Stimulated activated CD4-positive, alpha-beta T cell treated with anti-CD3 and anti-CD28 coated beads, Interleukin-2, amount 100 ng/mL, for 4 hours (primary cell): ENCODE results near the gene HNRNPC.
"Not testable (repeated sequence)": the region's sequence is repeated elsewhere in the genome, so short reads cannot be mapped to it uniquely, and the experiment has no call there.

Source experiments
- DNase-seq: peaks from one replicate; pipeline ENCODE4 v3.0.0-alpha.2; 2020; ENCODE audit warnings: low read depth

Gene HNRNPC

DNA sequence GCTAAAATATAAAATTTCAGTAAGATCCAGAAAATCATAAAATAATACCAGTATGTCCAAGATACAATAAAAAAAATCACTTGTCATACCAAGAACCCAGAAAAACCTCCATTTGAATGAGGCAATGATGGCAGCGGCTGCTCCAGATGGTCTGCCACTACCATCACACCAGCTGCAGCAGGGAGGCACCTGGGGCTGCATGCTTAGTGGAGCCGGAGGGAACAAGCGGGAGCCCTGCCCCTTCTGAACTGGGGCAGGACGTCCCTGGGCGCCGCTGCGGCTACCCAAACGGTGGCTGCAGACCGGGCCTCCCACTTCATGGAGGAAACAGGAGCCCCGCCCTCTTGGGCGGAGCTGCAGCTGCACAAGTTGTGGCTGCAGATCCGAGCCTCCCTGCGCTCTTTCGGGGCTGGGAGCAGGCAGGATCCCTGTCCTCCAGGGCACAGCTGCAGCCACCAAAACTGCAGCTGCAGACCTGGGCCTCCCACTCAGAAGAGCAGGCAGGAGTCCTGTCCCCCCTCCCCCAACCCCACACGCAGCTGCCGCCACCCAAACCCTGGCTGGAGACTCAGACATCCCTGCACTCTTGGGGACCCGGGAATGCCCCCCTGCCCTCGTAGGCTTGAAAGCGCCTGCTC, 77.3 kb downstream of the HNRNPC start:
- no peak for DNase-seq

DNA sequence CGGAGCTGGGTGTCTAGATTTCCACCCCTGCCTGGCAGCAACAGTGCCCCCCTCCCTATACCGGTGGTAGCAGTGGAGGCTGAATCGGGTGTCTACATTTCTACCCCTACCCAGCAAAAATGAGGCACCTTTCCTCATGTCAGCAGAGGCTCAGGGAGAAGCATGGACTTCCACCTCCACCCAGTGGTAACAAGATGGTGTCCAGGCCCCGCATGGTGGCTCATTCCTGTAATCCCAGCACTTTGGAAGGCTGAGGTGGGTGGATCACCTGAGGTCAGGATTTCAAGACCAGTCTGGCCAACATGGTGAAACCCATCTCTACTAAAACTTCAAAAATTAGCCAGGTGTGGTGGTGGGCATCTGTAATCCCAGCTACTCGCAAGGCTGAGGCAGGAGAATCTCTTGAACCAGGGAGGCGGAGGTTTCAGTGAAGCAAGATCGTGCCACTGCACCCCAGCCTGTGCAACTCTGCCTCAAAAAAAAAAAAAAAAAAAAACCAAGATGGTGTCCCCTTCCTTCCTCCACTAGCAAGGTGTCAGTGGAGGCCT, 77.9 kb downstream of the HNRNPC start:
- no peak for DNase-seq

DNA sequence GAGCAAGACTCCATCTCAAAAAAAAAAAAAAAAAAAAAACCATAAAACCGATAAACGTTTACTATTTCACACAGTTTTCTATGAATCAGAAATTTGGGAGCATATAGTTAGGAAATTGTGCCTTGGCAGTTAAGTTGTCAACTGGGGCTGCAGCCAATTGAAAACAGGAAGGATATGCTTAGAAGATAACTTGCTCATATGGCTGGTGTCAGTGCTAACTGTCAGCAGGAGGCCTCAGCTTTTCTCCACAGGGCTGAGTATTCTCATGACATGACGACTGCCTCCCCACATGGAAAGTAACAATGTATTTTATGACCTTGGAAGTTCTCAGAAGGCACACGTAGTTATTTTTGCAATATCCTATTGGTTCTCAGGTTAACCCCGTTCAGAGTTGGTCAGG, 83.8 kb downstream of the HNRNPC start:
- DNase-seq, result no peak

DNA sequence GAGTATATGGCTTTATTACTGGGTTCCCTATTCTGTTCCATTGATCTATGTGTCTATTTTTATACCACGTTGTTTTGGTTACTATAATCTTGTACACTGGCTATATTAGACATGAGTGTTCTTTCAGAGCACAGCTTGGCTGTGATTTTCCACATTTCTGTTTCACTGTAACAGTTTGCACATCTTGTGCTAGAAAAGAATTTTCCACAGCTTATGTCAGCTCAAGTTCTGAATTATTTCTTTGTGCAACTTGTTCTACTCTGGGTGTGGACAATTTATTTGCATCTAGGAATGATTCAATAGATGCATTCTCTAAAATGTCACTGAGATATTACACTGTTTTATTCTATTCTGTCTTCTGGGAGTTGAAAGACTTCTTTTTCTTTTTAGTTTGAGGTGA, 85.0 kb downstream of the HNRNPC start:
- no peak for DNase-seq

DNA sequence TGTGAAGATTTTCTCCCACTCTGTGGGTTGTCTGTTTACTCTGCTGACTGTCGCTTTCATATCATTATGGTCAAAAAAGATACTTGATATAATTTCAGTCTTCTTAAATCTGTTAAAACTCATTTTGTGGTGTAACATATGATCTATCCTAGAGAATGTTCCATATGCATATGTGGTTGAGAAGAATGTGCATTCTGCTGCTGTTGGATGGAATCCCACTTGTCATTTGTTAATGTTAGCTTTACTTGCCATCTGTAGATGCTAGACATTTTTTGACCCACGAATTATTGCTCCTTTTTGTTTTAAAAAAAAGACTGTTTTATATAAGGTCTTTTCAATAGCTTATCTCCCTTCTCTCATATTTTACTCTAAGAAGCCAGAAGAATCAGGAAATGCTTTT, 87.1 kb downstream of the HNRNPC start:
- DNase-seq, result no peak

DNA sequence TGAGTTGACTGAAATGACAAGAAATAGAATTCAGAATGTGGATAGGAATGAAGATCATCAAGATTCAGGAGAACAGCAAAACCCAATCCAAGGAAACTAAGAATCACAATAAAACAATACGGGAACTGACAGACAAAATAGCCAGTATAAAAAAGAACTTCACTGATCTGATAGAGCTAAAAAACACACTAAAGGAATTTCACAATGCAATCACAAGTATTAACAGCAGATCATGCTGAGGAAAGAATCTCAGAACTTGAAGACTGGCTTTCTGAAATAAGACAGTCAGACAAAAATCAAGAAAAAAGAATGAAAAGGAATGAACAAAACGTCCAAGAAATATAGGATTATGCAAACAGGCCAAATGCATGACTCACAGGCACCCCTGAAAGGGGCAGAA, 98.1 kb downstream of the HNRNPC start:
- DNase-seq, result no peak

DNA sequence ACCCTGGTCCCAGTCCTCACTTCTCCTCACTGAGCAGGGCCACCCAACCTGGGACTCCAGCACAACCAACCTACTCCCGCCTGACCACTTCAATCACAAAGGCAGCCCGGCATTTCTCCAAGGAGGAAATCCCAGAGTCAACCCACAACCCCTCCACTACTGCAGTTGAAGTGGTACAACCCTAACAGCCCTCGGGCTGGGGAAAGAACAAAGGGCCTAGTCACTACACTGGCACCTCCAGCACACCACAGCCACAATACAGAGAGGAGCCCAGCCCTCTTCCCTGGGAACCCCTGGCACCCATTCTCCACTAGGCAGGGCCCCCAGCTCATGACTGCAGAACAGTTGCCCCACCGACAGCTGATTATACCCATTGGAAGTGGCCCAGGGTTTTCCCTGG, 99.7 kb downstream of the HNRNPC start:
- DNase-seq, result no peak

DNA sequence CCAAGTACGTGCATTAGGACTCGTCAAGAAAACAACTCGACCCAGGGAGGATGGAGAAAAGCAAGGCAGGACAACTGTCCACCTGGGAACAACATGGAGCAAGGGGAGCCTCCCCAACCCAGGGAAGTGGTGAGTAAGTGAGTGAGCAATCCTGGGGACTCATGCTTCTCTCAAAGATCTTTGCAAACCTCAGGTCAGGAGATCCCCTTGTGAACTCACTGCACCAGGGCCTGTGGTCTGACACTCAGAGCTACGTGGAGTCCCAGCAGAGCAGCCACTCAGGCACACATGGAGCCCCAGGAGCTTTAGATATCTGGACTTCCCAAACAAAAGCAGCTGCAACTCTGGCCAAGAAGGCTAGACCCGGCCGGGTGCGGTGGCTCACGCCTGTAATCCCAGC, 101.2 kb downstream of the HNRNPC start:
- DNase-seq, result no peak

DNA sequence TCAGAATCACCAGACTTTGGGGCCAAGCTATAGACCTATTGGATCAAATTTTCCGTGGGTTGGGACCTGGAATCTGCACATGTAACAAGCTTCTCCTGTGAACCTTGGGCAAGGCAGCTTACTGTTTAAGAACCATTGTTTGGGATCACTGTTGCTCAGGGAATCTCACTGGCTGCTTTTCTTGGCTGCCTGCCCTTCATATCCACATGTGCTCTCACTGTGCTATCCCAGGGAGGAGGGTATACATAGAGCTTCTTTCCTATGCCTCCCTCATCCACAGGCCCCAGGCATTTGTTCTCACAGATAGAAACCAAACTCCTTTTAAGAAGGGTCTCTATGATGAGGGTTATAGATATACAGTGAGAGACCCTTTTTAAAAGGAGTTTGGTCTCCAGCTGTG, 103.6 kb downstream of the HNRNPC start:
- DNase-seq, result not testable (repeated sequence)

DNA sequence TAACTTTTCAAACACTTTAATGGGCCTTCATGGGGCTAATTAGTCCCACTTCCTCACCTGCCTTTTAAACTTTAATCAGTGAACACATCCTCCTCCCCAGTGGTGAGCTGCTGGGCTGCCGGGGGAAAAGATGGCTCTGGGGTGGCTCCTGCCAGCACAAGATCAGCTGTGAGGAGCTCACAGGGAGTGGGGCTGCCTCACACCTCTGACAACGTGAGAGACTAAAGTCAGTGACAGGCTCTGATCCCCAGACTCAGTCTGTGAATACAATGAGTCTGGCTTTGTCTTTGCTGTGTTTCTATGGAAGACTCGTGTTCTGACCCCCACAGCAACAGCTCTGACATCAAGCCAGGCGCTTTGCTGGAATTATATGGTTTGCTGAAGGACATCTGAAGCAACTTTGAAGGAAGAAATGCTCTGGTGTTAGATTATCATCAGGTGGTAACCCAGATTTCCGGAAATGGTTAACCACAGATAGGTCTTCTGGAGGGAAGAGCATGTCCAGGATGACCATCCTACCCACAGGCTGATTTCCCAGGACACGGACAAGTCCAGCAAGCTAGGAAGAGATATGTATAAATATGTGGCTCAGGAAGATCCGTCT, 104.1 kb downstream of the HNRNPC start:
- not testable (repeated sequence) for DNase-seq

DNA sequence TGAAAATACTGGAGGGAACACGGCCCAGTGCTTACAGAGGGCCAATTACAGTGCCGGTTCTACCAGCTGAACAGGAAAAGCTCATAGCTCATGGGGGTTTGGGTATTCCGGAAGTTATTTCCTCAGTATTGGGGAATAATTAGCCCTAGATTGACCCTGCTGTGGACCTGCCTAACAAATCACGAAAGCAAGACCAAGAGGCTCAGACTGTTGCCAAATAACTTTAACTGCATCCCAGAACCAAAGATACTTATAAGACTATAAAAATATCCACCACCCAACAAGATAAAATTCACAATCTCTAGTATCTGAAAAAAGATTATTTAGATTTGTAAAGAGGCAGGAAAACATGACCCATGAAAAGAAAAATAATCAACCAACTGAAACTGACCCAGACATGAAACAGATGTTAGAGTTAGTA, 105.4 kb downstream of the HNRNPC start:
- DNase-seq, result no peak

DNA sequence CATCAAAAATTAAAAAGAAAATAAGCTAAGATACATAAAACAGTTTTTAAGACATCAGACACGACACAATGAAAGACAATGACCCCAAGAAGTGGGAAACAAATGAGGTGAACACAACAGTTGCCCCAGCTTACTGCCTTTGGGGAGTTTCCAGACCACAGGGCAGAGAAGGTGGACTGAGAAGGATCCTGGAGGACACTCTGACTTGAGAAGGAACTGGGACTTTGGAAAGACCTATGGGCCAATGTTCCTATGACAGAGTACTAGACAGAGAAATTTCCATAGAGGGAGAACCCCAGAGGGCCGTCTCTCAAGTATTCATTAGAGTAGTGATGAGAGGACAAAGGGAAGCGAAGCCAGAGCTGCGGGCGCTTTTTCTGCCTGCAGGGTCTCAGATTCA, 107.2 kb downstream of the HNRNPC start:
- no peak for DNase-seq

DNA sequence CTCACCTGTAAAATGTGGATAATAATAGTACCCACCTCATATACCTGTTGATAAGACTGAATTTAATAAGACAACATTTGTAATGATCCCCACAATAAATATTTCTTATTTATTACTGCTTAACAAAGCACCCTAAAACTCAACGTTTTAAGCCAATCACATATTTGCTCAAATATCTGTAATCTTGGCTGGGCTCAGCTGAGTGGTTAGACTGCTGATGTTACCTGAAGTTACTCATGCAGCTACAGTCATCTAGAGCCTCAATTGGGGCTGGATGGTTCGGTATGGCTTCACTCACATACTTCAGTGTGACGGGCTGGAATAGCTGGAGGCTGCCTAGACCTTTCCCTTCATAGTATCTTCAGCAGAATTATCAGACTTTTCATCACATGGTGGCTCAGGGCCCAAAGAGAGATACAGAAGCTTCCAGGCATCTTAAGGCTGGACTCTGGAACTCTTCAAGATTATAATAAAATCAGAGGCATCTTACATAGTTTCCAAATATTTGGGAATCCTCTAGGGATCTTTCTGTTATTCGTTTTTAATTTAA, 109.1 kb downstream of the HNRNPC start:
- no peak for DNase-seq
